Neuron (in vitro differentiated cells): Measurements from ENCODE around the gene HECTD1.
"Not testable (repeated sequence)": the region's sequence is repeated elsewhere in the genome, so short reads cannot be mapped to it uniquely, and the experiment has no call there.

ENCODE experiments used
- H2AFZ ChIP-seq: one replicate; pipeline ENCODE4 v1.6.1; 2013; ENCODE audit warnings: low read depth, mild to moderate bottlenecking, inconsistent platforms, low read length, moderate library complexity
- H3K27me3 ChIP-seq: one replicate; pipeline ENCODE4 v1.6.1; 2013; ENCODE audit warnings: low read length; ENCODE audit not compliant: insufficient read depth
- H3K36me3 ChIP-seq: one replicate; pipeline ENCODE4 v1.6.1; 2013; ENCODE audit warnings: low read length; ENCODE audit not compliant: insufficient read depth
- H3K4me1 ChIP-seq: one replicate; pipeline ENCODE4 v1.6.1; 2013; ENCODE audit warnings: low read length; ENCODE audit not compliant: insufficient read depth
- H3K4me3 ChIP-seq: 2 replicates; pipeline ENCODE4 v1.5.1; 2013; ENCODE audit warnings: mild to moderate bottlenecking, low read length, moderate library complexity
- H3K9me3 ChIP-seq: one replicate; pipeline ENCODE4 v1.6.1; 2013; ENCODE audit warnings: low read length

HECTD1 gene

DNA sequence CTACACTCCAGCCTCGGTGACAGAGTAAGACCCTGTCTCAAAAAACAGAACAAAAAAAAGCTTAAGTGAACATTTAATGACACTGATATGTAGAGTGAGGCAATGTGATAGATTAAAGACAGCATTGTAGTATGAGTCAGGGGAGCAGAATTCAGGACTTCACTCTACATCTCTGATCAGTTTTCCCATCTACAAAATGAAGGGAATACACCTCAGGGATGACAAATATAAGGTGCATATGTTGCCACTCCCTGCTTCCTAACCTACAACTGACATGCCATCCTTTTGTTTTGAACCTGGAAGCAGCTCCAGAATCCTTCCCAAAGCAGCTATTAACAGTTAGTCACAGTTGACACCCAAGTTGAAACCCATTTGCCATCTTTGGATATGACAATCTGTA is 150.6 kb downstream of the HECTD1 start:
- no peak overlapping the region for H2AFZ ChIP-seq
- no peak overlapping the region for H3K4me3 ChIP-seq
- H3K27me3 ChIP-seq: no peaks in the 10 kb centered on the region
- H3K4me1 ChIP-seq: no peaks in the 10 kb centered on the region
- H3K36me3 ChIP-seq: no peaks in the 10 kb centered on the region
- H3K9me3 ChIP-seq: no peaks in the 10 kb centered on the region

- not testable (repeated sequence) for H2AFZ ChIP-seq, H3K4me1 ChIP-seq, H3K27me3 ChIP-seq, H3K9me3 ChIP-seq, H3K36me3 ChIP-seq, H3K4me3 ChIP-seq
These were observed 154.5 kb downstream of the HECTD1 start for GRCh38 chr14:31052905-31053586.

- H3K4me1 ChIP-seq: no peaks in the 10 kb centered on the region
- no peak overlapping the region for H2AFZ ChIP-seq
- no peaks in the 10 kb centered on the region for H3K9me3 ChIP-seq
- no peaks in the 10 kb centered on the region for H3K36me3 ChIP-seq
- no peaks in the 10 kb centered on the region for H3K27me3 ChIP-seq
- H3K4me3 ChIP-seq: no peak overlapping the region
These were observed 156.1 kb downstream of the HECTD1 start for GRCh38 chr14:31051511-31051910.

- H2AFZ ChIP-seq: no peak overlapping the region
- H3K4me3 ChIP-seq: no peak overlapping the region
- H3K4me1 ChIP-seq: no peaks in the 10 kb centered on the region
- no peaks in the 10 kb centered on the region for H3K36me3 ChIP-seq
- H3K27me3 ChIP-seq: no peaks in the 10 kb centered on the region
- no peaks in the 10 kb centered on the region for H3K9me3 ChIP-seq
These were observed 156.6 kb downstream of the HECTD1 start for GRCh38 chr14:31051023-31051422.
